B cell (primary cell): ENCODE results near the gene KIF17. TPM values are rescaled to one million over a fixed set of nuclear protein-coding genes. Genes with fewer than 3 reads are reported as not detected.

Experiments
- ATAC-seq: fragments of 200-7000 bp; cut with Tn5 transposase; one replicate; pipeline ENCODE4 v1.10.0; 2021; ENCODE audit warnings: low read depth, mild to moderate bottlenecking, moderate number of reproducible peaks, moderate library complexity
- CTCF ChIA-PET: fragments of 350-600 bp; sonication (Branson Sonifier 250); formaldehyde crosslinking; loops from one replicate; lab custom pipeline; 2021; ENCODE audit warnings: antibody characterized with exemption, inconsistent platforms; lab: Charles Lee
- POLR2A ChIA-PET: fragments of 350-600 bp; sonication (Branson Sonifier 250); formaldehyde crosslinking; loops from one replicate; lab custom pipeline; 2021; ENCODE audit warnings: antibody characterized with exemption; lab: Charles Lee
- DNase-seq: peaks from one replicate; pipeline ENCODE4 v3.0.0; 2013
- H2AFZ ChIP-seq: 2 replicates; pipeline ENCODE4 v1.6.1; 2012; ENCODE audit warnings: mild to moderate bottlenecking, low read depth, low read length; ENCODE audit not compliant: insufficient read depth, poor library complexity, severe bottlenecking
- H3K27ac ChIP-seq, 2 donors: 1 replicate in 1 of 2; 2 replicates in 1 of 2; pipeline ENCODE4 v1.5.1; 2012 to 2013; ENCODE audit warnings: low read length in 2 of 2, mild to moderate bottlenecking in 2 of 2, moderate library complexity in 1 of 2
- H3K27me3 ChIP-seq, 4 experiments: fragments of 200-600 bp in 1 of 4; sonication (generic) in 1 of 4; replicated peaks in 1 of 4; 1 replicate in 2 of 4; 2 replicates in 2 of 4; pipeline versions ENCODE4 v1.6.1 to v1.7.0; 2013 to 2016; ENCODE audit warnings: low read length in 3 of 4, mild to moderate bottlenecking in 2 of 4, mixed read lengths in 1 of 4, moderate library complexity in 1 of 4; ENCODE audit not compliant: insufficient read depth in 4 of 4, control insufficient read depth in 3 of 4; ENCODE audit errors: control extremely low read depth in 1 of 4
- H3K36me3 ChIP-seq, 2 experiments: replicated peaks in 1 of 2; 1 replicate in 1 of 2; 2 replicates in 1 of 2; pipeline versions ENCODE4 v1.6.1 to v1.7.1; 2013; ENCODE audit warnings: low read length in 1 of 2; ENCODE audit not compliant: insufficient read depth in 2 of 2, control insufficient read depth in 1 of 2; ENCODE audit errors: control extremely low read depth in 1 of 2, extremely low read depth in 1 of 2
- H3K4me1 ChIP-seq, 2 donors: fragments of 200-600 bp in 1 of 2; sonication (generic) in 1 of 2; 1 replicate in 1 of 2; 2 replicates in 1 of 2; pipeline versions ENCODE4 v1.5.1 to v1.6.1; 2013 to 2017; ENCODE audit warnings: low read length in 2 of 2; ENCODE audit not compliant: control insufficient read depth in 2 of 2, insufficient read depth in 2 of 2
- H3K4me2 ChIP-seq: replicated peaks from 2 replicates; pipeline ENCODE3; 2012; ENCODE audit warnings: mild to moderate bottlenecking, low read depth, low read length; ENCODE audit not compliant: poor library complexity, severe bottlenecking
- H3K4me3 ChIP-seq, 5 experiments: fragments of 200-600 bp in 1 of 5; sonication (generic) in 1 of 5; 1 replicate in 3 of 5; 2 replicates in 2 of 5; pipeline versions ENCODE4 v1.5.1 to v1.7.0; 2011 to 2016; ENCODE audit warnings: low read length in 4 of 5, mild to moderate bottlenecking in 4 of 5, low read depth in 2 of 5, control low read depth in 1 of 5, moderate library complexity in 1 of 5; ENCODE audit not compliant: insufficient read depth in 1 of 5; ENCODE audit errors: control extremely low read depth in 1 of 5, extremely low read depth in 1 of 5
- H3K79me2 ChIP-seq: fragments of 200-600 bp; sonication (generic); one replicate; pipeline ENCODE4 v1.6.0; 2016; ENCODE audit warnings: low read length; ENCODE audit not compliant: control insufficient read depth, insufficient read depth
- H3K9ac ChIP-seq: fragments of 200-600 bp; sonication (generic); 2 replicates; pipeline ENCODE4 v1.6.1; 2017; ENCODE audit warnings: mild to moderate bottlenecking, low read length, moderate library complexity
- H3K9me3 ChIP-seq, 3 donors: one replicate each; pipeline versions ENCODE4 v1.6.1 to v1.7.1; 2013; ENCODE audit warnings: low read length in 2 of 3; ENCODE audit not compliant: control insufficient read depth in 2 of 3, insufficient read depth in 1 of 3; ENCODE audit errors: control extremely low read depth in 1 of 3
- H4K20me1 ChIP-seq: 2 replicates; pipeline ENCODE4 v1.6.0; 2012; ENCODE audit warnings: mild to moderate bottlenecking, low read length; ENCODE audit not compliant: insufficient read depth, control insufficient read depth, poor library complexity, severe bottlenecking
- H3K27ac Mint-ChIP-seq: one replicate; pipeline ENCODE4 v1.8.0; 2021; ENCODE audit warnings: mixed read lengths
- H3K27me3 Mint-ChIP-seq: one replicate; pipeline ENCODE4 v1.8.0; 2021; ENCODE audit warnings: mixed read lengths
- H3K4me1 Mint-ChIP-seq: one replicate; pipeline ENCODE4 v1.8.0; 2021; ENCODE audit warnings: mixed read lengths
- H3K4me3 Mint-ChIP-seq: one replicate; pipeline ENCODE4 v1.8.0; 2021; ENCODE audit warnings: mixed read lengths
- H3K9me3 Mint-ChIP-seq: one replicate; pipeline ENCODE4 v1.8.0; 2022; ENCODE audit warnings: mixed read lengths; ENCODE audit not compliant: insufficient read depth
- CTCF ChIP-seq: fragments of 200-600 bp; IDR thresholded peaks from one replicate; pipeline ENCODE4 v1.8.0; 2022; ENCODE audit warnings: antibody characterized with exemption, mild to moderate bottlenecking
- EZH2 ChIP-seq: IDR thresholded peaks from 2 replicates; pipeline ENCODE4 v1.6.1; 2012; ENCODE audit warnings: borderline replicate concordance, low read depth, mild to moderate bottlenecking, moderate library complexity, low read length; ENCODE audit not compliant: insufficient read depth, poor library complexity, severe bottlenecking
- WGBS: methylation state at CpG from one replicate; pipeline ENCODE4 v1.1.5; 2013; ENCODE audit warnings: missing lambda C conversion rate; ENCODE audit not compliant: insufficient coverage; 5-methylcytosine and 5-hydroxymethylcytosine counted together
- intact Hi-C: fragments of 100-400 bp; cut with micrococcal nuclease; formaldehyde crosslinking; loops from one replicate; pipeline ENCODE4 v1.10.0; 2022
- polyA plus RNA-seq: library from polyadenylated mRNA; depleted of rRNA; stranded (reverse); fragments of >200 nt; gene quantifications from 2 replicates; pipeline ENCODE4 v1.2.3, GENCODE V29; 2012
- total RNA-seq, 2 donors: library from RNA; stranded (reverse); fragments of 120-200 nt in 1 of 2; gene quantifications; 1 replicate in 1 of 2; 2 replicates in 1 of 2; pipeline versions ENCODE4 v1.2.3 to v1.2.4, GENCODE V29; 2013 to 2022

KIF17 gene
- total and polyA plus RNA-seq, 2 donors (not counting 1 experiment from before 2014, with no cell fraction given): not detected

GRCh38 chr1:20663969-20664715, 53.7 kb downstream of the KIF17 start:
- peaks cover 3% of the 10 kb centered on the region for H3K9me3 Mint-ChIP-seq
- no peak overlapping the region for H3K4me3 ChIP-seq
- H3K4me1 Mint-ChIP-seq: peaks cover 33% of the 10 kb centered on the region
- no peak for ATAC-seq
- H3K36me3 ChIP-seq: peaks cover 0 to 6% of the 10 kb centered on the region in 2 experiments
- H3K4me3 Mint-ChIP-seq: no peak overlapping the region
- ChIA-PET POLR2A (no interaction called here), CTCF (no interaction called here)
- H3K4me2 ChIP-seq: no peak overlapping the region
- peaks cover 45% of the 10 kb centered on the region for H3K79me2 ChIP-seq
- intact Hi-C loops: no loop called here
- no peak overlapping the region for H3K27ac Mint-ChIP-seq
- no peak overlapping the region for H3K9ac ChIP-seq
- no peak overlapping the region for H2AFZ ChIP-seq
- no peak for DNase-seq
- TF ChIP-seq CTCF: no peak
- no peak for TF ChIP-seq EZH2
- H3K27me3 Mint-ChIP-seq: no peaks in the 10 kb centered on the region
- H3K27ac ChIP-seq: no peak overlapping the region
- 94% methylated on average over 12 of the region's 12 CpGs for WGBS
- H3K27me3 ChIP-seq: peaks cover 0 to 2% (median 0%) of the 10 kb centered on the region in 4 experiments
- H3K4me1 ChIP-seq: peaks cover 19 to 23% of the 10 kb centered on the region in 2 donors
- no peaks in the 10 kb centered on the region for H3K9me3 ChIP-seq
- peaks cover 4% of the 10 kb centered on the region for H4K20me1 ChIP-seq

GRCh38 chr1:20663365-20663764, 54.4 kb downstream of the KIF17 start:
- Histone ChIP-seq H3K79me2 (peaks cover 48% of the 10 kb centered on the region), H4K20me1 (peaks cover 4% of the 10 kb centered on the region), H3K27ac (no peak overlapping the region), H3K27me3 (peaks cover 0 to 2% (median 0%) of the 10 kb centered on the region in 4 experiments), H3K4me3 (no peak overlapping the region), H3K4me2 (no peak overlapping the region), H3K9me3 (no peaks in the 10 kb centered on the region), H3K9ac (no peak overlapping the region), H3K4me1 (peaks cover 19 to 23% of the 10 kb centered on the region in 2 donors), H3K36me3 (peaks cover 0 to 9% of the 10 kb centered on the region in 2 experiments), H2AFZ (no peak overlapping the region)
- Mint-ChIP-seq H3K9me3 (peaks cover 3% of the 10 kb centered on the region), H3K27me3 (no peaks in the 10 kb centered on the region), H3K27ac (no peak overlapping the region), H3K4me3 (no peak overlapping the region), H3K4me1 (peaks cover 36% of the 10 kb centered on the region)
- ChIA-PET CTCF (no interaction called here), POLR2A (no interaction called here)
- no peak for TF ChIP-seq CTCF
- ATAC-seq (no peak), DNase-seq (no peak)
- intact Hi-C loops: no loop called here
- no CpG with 5 or more reads among the region's 1 CpG for WGBS
